Heart left ventricle (tissue), 13 donors: ENCODE results near the gene AP1G1.

ENCODE experiments used
- POLR2A ChIP-seq, 2 donors: fragments of 450-650 bp; IDR thresholded peaks; one replicate each; pipeline ENCODE4 v1.6.1; 2017; ENCODE audit warnings: antibody characterized with exemption in 2 of 2, mild to moderate bottlenecking in 2 of 2, moderate library complexity in 2 of 2
- TF ChIP-seq, protein P1 (sequence below), 12 donors: fragments of 200-600 bp; sonication (generic) in 4 of 12; IDR thresholded peaks; one replicate each; pipeline versions ENCODE4 v1.5.0 to v1.8.0; 2018 to 2022; ENCODE audit warnings: antibody characterized with exemption in 12 of 12, mild to moderate bottlenecking in 5 of 12
- donor health status: ischemic (EF 13 %, LVEDD 7.1; RV severe dilation, severe dysfunction).
- donor health status: DM: no; HTN: yes; CAD: no.
- donor health status: DM: no; HTN: no; CAD: no.
- donor health status: ischemic (EF 25% LVEDD 6.9; RV normal size, moderate dysfunction).
- donor health status: ischemic (EF 25% LVEDD 5.7; RV mildly dilated, moderate dysfunction).
- donor health status: ischemic (EF 35%, LVEDD 5.7; RV mildly dilated, moderate dysfunction).
- donor health status: nonischemic (EF 11% LVEDD 7.7; RV severe dilation, severe dysfunction).
- donor health status: DM: yes; HTN: yes; CAD: no.
- donor health status: PGD.
- donor health status: ischemic (EF 29% LVEDD 5.4; RV normal size, mild dysfunction).
- donor health status: nonischemic (EF 23%, LVEDD 6.1; RV moderate dilation, normal function).

GRCh38 chr16:71727551-71728324 lies 80.9 kb downstream of the AP1G1 start:
- TF ChIP-seq POLR2A (IDR thresholded peaks at IDR 0.05), result no peak
- TF ChIP-seq, protein P1, sequence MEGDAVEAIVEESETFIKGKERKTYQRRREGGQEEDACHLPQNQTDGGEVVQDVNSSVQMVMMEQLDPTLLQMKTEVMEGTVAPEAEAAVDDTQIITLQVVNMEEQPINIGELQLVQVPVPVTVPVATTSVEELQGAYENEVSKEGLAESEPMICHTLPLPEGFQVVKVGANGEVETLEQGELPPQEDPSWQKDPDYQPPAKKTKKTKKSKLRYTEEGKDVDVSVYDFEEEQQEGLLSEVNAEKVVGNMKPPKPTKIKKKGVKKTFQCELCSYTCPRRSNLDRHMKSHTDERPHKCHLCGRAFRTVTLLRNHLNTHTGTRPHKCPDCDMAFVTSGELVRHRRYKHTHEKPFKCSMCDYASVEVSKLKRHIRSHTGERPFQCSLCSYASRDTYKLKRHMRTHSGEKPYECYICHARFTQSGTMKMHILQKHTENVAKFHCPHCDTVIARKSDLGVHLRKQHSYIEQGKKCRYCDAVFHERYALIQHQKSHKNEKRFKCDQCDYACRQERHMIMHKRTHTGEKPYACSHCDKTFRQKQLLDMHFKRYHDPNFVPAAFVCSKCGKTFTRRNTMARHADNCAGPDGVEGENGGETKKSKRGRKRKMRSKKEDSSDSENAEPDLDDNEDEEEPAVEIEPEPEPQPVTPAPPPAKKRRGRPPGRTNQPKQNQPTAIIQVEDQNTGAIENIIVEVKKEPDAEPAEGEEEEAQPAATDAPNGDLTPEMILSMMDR (IDR thresholded peaks at IDR 0.05), result no peak
